SH-SY5Y (cell line): Measurements from ENCODE around the gene WHRN.

ENCODE experiments used
- GATA2 ChIP-seq: IDR thresholded peaks from 2 replicates; pipeline ENCODE4 v1.6.1; 2011; ENCODE audit warnings: mild to moderate bottlenecking, low read depth, low read length
- GATA3 ChIP-seq: IDR thresholded peaks from 2 replicates; pipeline ENCODE4 v1.6.1; 2011; ENCODE audit warnings: low read depth, mild to moderate bottlenecking, low read length, moderate library complexity

WHRN gene

GRCh38 chr9:114503522-114504340 is 1.5 kb downstream of the WHRN start:
- no peak for TF ChIP-seq GATA2
- no peak for TF ChIP-seq GATA3

GRCh38 chr9:114503009-114503408 is 2.3 kb downstream of the WHRN start:
- TF ChIP-seq GATA2 (no peak), GATA3 (no peak)

- TF ChIP-seq GATA2 (no peak), GATA3 (no peak)
Observed at GRCh38 chr9:114501796-114502682, 3.2 kb downstream of the WHRN start.

- no peak for TF ChIP-seq GATA3
- TF ChIP-seq GATA2 = no peak
Observed at GRCh38 chr9:114500697-114501292, 4.5 kb downstream of the WHRN start.

GRCh38 chr9:114499941-114500696 is 5.2 kb downstream of the WHRN start:
- TF ChIP-seq GATA2 (no peak), GATA3 (no peak)

- TF ChIP-seq GATA2 (no peak), GATA3 (no peak)
Observed at GRCh38 chr9:114499528-114499927, 5.7 kb downstream of the WHRN start.

- no peak for TF ChIP-seq GATA3
- no peak for TF ChIP-seq GATA2
Observed at GRCh38 chr9:114497727-114498382, 7.4 kb downstream of the WHRN start.

- TF ChIP-seq GATA2 = no peak
- no peak for TF ChIP-seq GATA3
Observed at GRCh38 chr9:114497236-114497635, 8.0 kb downstream of the WHRN start.

GRCh38 chr9:114496011-114496410 is 9.3 kb downstream of the WHRN start:
- TF ChIP-seq GATA2 = no peak
- TF ChIP-seq GATA3 = no peak

- TF ChIP-seq GATA3 (no peak), GATA2 (no peak)
Observed at GRCh38 chr9:114494776-114495569, 10.3 kb downstream of the WHRN start.

- no peak for TF ChIP-seq GATA2
- TF ChIP-seq GATA3 = no peak
Observed at GRCh38 chr9:114493521-114494184, 11.6 kb downstream of the WHRN start.

GRCh38 chr9:114492991-114493390 is 12.3 kb downstream of the WHRN start:
- TF ChIP-seq GATA2 (no peak), GATA3 (no peak)
